Heart left ventricle (tissue), 13 donors: ENCODE results near the gene RBMS3.

Experiments used
- CTCF ChIP-seq, 12 donors: fragments of 200-600 bp; sonication (generic) in 4 of 12; IDR thresholded peaks; one replicate each; pipeline versions ENCODE4 v1.5.0 to v1.8.0; 2018 to 2022; ENCODE audit warnings: antibody characterized with exemption in 12 of 12, mild to moderate bottlenecking in 5 of 12
- POLR2A ChIP-seq, 2 donors: fragments of 450-650 bp; IDR thresholded peaks; one replicate each; pipeline ENCODE4 v1.6.1; 2017; ENCODE audit warnings: antibody characterized with exemption in 2 of 2, mild to moderate bottlenecking in 2 of 2, moderate library complexity in 2 of 2
- donor health status: ischemic (EF 13 %, LVEDD 7.1; RV severe dilation, severe dysfunction).
- donor health status: DM: no; HTN: yes; CAD: no.
- donor health status: DM: no; HTN: no; CAD: no.
- donor health status: ischemic (EF 25% LVEDD 6.9; RV normal size, moderate dysfunction).
- donor health status: ischemic (EF 25% LVEDD 5.7; RV mildly dilated, moderate dysfunction).
- donor health status: ischemic (EF 35%, LVEDD 5.7; RV mildly dilated, moderate dysfunction).
- donor health status: nonischemic (EF 11% LVEDD 7.7; RV severe dilation, severe dysfunction).
- donor health status: DM: yes; HTN: yes; CAD: no.
- donor health status: PGD.
- donor health status: ischemic (EF 29% LVEDD 5.4; RV normal size, mild dysfunction).
- donor health status: nonischemic (EF 23%, LVEDD 6.1; RV moderate dilation, normal function).

GRCh38 chr3:29484633-29485032 is 203.8 kb downstream of the RBMS3 start:
- TF ChIP-seq CTCF (IDR thresholded peaks at IDR 0.05) = no peak
- no peak for TF ChIP-seq POLR2A (IDR thresholded peaks at IDR 0.05)
